ENCODE data around the gene SRRM2.

Gene SRRM2

DNA sequence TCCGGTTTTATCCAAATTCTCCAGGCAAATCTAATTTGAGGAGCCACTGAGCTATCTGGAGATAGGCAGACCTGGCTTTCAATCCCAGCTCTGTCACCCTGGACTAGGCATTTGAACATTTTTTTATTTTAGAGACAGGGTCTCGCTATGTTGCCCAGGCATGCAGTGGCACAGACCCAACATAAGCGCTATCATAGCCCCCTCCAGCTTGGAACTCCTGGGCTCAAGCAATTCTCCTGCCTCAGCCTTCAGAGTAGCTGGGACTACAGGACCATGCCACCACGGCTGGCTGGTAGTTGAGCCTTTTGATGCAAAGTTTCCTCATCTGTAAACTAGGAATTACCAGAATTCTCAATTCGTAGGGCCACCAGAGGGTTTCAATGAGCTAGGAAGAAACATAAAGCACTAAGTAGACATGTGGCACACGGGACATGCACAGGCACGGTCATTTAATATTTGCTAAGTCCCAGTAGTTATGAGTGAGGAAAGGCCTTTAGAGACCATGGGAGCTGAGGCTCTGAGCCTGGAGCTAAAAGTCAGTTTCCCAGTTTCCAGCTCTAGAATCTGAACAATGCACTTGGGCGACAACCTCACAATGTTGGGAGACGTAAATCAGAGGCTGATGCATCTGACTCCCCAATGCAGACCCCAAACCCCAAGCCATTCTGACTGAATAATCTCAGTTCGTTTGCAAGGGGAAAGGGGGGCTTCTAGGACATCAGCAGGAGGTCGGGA is 23.5 kb downstream of the SRRM2 start:
- DNase-seq, result no peak

DNA sequence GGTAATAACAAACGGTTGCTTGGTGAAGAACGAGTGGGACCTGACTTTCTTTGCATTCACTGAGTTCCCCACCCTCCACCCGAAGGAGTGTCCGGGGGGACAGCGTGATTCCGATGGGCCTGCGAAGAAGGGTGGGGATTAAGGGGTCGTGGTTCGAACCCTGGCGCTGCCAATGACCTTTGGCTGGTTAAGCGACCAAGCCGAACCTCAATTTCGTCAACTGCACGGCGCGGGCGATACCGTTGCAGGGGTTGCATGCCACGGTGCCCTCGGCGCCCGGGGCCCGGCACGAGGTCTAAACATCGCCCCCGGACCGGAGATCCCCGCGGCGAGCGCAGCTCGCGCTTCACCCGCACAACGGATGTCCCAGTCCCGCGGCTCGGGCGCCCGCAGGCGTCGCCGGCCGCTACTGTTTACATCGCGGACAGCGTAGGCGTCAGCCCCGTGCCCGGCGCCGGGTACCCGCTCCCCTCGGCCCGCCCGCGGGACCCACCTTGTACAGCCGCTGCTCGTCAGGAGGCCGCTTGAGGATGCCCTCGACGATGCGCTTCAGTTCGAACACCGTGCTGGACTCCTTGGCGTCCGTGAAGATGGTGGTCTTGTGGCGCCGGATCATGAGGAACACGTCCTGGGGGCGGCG is 24.2 kb downstream of the SRRM2 start:
- DNase-seq, result peak in 7 of 56 donors; percentile 42 to 73 (median 57)

DNA sequence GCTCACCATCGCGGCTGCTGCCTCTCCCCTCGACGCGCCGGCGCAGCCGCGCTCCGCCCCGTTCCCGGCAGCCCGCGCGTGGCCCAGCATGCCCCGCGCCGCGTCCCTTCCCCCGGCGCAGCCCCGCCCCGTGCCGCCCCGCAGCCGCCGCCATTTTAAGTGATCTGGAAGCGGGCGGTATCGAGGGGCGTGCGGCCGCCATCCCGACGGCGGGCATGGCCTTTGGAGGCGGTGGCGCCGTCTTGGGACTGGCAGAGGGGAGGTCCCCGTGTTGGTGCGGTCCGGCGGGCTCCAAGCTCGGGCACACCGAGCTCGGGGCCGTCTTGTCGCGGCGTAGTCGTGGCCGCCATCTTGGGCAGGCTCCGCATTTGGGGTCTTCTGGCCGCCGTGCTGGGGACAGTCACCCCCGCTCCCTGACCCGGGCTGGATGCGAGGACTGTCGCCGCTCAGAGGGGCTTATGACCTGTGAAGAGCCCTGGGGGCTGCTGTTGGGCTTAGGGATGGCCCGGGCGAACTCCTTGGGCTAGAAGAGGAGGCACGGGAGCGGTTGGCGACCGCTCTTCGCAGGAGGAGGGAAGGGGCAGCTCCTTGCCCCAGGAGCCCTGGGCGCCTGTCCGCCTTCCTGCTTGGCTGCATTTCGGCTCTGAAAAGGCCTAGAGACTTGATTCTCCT is 24.9 kb downstream of the SRRM2 start, which contains the start of gene ELOB:
Gene ELOB (minus strand): TSS at position 50 of the 672 bp plus-strand sequence. CDS start 41 bp downstream, at position 9.
- DNase-seq, result peak in 53 of 56 donors; percentile 32 to 91 (median 79)

DNA sequence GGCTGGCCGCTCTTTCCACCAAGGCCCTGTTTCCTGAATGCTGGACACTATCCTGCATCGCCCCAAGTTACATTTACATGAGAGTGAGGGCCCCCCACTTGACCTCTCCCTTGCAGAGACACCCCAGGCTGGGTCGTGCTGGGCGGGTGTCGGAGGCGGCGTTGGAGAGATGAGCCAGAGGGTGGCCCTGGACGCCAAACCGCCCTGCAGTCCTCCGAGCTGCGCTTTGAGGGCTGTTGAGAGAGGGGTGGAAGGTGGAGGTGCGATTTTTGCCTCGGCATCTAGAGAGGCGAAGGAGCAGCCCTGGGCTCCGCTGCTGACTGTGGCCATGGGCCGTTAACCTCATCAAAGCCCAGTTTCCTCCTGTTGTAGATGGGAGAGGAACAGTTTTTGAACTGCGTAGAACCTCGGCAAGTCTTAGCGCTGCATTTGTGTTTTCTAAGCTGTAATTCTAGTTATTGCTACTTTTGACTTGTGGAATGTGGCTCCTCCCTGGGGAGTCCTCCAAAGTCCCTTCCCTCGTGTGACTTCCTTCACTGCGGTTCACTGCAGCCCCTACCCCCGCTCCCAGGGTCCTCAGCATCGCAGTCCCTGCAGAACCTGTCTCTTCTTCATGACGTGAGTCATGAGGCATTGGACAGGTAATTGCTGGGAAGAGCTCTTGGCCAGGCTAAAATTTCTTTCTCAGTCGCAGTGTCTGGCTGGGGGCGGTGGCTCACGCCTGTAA is 25.6 kb downstream of the SRRM2 start:
- DNase-seq, result peak in 26 of 56 donors; percentile 18 to 70 (median 52)

DNA sequence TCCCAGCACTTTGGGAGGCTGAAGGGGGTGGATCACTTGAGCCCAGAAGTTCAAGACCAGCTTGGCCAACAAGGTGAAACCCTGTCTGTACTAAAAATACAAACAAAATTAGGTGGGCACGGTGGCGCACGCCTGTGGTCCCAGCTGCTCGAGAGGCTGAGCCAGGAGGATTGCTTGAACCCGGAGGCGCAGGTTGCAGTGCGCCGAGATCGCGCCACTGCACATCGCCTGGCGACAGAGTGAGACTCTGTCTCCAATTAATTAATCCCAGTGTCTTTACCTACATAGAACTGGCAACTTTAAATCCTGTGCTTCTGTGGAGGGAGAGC is 26.2 kb downstream of the SRRM2 start:
- DNase-seq, result no peak

DNA sequence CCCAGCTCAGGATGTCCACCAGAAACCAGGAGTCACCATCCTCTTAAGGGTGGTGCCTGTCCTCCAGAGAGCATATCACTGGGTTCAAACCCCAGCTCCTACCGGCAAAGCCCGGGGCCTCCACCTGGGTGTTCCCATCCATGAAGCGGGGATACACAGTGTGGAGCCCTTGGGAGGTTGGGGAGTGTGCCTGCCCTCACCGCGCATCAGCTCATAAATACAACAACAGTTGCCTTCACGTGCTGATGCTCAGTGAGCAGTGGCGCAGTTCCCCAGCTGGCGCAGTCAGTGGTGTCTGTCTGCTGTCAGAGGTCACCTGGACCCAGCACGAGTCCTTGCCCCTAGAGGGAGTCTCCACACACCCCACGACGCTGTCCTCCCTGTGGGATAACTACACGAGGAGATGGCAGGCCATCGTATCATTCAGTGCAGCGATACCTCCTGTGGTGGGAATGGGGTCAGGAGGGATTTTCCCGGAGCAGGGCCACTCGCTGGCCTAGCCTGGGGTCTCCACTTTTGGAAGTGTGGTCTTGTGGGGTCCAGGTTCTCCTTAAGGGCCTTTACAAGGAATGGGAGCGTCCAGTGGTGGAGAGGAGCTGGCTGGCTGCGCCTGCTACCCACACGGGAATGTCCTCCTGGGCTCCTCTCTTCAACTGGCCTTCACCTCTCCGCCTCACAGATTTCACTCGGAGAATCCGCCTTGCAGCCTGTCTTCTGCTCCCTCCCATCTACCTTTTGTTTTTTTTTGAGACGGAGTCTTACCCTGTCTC is 26.9 kb downstream of the SRRM2 start:
- DNase-seq, result no peak

DNA sequence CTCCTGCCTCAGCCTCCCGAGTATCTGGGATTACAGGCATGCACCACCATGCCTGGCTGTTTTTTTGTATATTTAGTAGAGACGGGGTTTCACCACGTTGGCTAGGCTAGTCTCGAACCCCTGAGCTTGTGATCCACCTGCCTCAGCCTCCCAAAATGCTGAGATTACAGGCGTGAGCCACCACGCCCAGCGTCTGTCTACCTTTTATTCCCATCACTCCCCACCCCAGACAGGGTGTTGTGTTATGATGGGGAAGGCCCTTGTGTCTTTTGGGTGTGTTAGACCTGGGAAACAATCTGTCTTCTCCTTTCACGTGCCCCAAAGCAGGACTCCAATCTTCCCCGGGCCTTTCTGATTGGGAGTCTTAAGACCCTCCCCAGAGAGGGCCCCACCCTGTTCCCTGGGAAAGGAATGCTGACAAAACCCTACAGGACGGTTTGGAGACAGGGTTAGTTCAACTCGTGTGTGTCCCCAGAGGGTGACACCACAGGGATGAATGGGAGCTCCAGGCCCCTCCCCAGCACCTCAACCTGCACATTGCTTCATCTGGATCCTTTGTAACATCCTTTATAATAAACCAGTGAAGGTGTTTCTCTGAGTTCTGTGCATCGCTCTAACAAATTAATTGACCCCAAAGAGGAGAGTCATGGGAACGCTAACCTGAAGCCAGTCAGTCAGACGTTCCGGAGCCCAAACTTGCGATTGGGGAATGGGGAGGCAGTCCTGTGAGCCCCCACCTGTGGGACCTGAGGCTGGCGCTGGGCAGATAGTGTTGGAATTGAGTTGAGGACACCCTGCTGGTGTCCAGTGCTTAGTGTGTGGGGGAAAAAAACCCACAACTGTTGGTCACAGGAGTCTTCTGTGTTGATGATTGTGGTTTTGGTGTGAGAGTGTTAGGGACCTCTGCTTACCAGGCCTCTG is 27.8 kb downstream of the SRRM2 start:
- no peak for DNase-seq

DNA sequence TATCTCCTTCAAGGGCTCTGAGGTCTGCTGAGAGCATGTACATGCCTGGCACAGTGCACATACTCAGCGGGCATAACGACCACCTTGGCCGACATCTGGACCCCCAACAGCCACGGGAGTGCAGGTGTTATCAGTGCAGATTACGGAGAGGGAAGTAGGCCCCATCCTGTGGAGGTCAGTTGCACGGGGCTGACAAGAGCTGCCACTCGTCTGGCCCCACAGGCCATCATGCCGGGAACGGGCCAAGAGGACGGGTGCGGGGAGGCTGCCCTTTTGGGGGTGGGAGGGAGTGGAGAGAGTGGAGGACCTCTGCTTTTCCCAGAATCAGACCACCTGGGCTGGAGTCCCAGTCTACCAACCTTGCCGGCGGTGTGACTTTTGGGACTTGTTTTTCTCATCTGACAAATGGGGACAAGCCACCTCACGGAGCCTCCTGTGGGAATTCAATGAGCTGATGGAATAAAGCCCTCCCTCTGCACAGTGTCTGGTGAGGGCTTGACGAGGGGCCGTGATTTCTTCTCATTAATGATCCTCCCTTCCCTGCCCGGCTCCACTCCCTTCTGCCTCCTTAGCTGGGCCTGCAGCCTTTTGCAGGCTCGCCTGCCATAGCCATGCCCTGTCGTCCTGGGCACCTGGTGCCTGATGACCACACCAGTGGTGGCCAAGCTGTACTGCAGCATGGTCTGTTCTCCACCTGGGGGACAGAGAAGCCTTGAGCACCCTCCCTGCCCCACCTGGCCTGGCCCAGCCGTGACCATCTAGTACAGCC is 30.3 kb downstream of the SRRM2 start:
- DNase-seq, result no peak

DNA sequence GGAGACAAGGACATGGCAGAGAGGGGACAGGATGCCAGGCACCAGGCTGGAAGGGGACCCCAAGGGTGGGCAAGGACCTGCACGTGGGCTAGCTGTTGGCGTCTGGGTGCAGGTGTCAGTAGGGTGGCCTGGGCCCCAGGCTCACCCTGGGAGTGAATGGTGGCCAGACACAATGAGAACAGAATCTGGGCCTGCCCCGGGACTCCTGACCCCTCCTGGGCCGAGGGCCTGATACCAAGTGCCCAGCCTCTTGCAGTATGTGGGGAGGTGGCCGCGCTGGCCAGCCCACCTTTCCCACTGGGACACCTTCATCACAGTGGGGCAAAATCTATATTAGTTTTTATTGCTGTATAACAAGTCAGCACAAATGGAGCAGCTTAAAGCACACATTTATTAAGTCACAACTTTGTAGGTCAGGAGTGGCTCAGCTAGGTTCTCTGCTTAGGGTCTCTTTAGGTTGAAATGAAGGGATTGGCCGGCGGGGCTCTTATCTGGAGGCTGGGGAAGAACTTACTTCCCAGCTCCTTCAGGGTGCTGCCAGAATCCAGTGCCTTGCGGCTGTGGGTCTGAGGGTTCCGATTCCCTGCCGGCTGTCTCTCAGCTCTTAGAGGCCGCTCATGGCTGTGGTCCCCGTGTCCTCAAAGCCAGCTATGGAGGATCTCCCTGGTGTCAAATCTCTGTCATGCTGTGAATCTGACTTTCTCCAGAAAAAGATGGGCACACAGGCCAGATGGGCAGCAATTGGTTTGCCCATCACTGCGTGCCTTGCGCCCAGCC is 31.3 kb downstream of the SRRM2 start:
- no peak for DNase-seq

DNA sequence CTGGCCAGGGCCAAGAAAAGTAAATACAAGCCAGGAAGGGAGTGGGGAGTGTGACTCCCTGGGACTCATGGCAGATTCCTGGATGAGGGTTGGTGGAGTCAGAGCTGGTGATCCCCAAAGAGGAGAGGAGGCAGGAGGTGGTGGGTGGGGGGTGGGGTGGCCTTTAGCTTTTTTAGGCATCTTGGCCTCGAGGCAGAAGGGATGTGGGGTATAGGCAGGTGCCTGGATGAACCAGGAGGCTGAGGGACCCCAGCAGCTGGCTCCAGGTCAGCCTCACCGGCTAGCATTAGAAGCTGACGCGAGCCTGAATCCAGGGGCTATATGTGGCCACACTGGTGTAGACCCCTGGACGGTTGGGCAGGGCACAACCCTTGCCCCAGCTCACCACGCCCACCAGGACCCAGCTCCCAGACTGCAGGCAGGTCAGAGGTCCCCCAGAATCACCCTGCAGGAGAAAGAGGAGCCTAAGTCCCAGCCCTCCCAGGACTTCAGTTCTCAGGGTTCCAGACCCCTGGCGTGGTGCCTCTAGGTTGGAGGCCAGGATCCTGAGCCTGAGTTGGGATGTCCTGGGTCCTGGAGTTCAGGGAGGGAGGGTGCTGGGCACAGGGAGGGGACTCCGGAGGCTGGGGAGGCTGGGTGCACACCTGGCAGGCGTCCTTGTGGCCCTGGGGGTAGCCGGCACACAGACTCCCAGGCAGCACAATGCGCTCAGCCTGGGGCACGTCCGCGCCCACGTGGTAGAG is 32.1 kb downstream of the SRRM2 start:
- no peak for DNase-seq

DNA sequence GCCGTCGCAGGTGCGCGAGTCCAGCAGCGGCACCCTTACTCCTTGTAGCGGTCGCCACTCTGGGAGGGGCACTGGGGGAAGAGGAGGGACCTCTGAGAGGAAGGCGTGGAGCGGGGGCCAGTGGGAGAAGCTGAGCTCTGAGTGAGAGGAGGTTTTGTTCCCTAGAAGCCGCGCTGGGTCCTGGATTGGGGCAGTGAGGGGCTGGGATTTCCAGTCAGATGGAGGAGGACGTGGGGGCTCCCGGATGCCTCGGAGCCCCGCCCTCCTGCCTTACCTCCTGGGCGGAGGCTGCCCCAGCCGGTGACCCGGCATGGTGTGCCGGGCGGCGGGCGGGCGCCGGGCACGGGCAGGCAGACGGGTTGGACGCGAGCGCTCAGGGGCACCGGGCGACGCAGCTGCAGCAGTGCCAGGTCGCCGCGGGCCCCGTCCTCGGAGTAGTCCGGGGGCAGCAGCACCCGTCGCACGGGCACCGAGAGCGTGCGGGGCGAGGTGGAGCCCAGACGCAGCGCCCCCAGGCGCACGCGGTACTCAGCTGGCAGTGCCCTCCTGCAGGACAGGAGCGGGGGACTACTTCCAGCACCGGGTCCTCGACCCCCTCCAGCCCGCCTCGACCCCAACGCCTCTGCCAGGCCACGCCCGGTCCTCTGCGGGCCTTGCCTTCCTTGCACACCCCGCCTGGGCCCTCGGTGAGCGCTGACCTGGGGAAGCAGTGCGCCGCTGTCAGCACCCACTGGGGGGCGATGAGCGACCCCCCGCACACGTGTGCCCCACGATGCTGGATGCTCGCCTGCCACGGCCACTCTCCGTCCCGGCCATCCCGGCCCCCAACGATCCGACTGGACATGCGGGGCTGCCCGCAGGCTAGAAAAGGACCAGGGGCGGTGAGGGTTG is 32.9 kb downstream of the SRRM2 start:
- DNase-seq, result no peak

DNA sequence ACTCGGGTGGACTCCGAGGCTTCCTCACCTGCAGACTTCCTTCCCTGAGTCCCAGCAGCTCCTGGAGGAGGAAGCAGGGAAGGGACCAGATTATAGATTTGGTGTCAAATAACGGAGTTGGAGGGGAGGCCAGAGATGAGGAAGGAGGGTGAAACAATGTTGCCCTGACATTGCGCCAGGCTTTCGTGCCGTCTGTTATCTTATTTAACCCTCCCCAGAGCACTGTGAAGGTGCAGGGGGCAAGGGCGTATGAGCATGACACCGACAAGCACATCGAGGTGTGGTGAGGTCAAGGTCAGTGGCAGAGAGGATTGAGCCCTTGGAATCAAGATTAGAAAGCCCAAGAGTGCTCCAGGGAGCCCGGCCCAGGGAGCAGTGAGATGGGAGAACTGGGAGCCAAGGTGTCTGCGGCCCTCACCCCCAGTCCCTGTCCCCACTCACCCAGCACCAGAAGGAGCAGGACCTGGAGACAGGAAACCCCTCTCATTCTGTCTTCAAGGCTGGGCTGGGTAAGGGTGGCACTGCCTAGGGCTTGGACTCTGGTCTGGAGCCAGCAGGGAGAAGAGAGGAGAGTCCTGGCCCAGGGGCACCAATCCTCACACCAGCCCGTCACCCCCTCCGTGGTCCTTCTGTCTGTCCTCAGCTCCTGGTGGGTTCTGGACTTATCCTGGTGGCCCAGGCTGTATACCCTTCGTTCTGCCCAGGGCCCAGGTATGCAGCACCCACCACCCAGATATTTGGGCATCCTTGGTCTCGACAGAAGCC is 33.8 kb downstream of the SRRM2 start:
- DNase-seq, result no peak

DNA sequence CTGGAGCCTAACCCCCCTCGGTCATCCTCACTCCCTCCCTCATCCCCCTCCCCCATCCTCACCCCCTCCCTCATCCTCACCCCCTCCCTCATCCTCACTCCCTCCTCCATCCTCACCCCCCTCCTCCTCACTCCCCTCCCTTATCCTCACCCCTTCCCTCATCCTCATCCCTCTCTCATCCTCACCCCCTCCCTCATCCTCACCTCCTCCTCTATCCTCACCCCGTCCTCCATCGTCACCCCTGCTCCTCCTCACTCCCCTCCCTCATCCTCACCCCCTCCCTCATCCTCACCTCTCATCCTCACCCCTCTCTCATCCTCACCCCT is 34.4 kb downstream of the SRRM2 start:
- no peak for DNase-seq

DNA sequence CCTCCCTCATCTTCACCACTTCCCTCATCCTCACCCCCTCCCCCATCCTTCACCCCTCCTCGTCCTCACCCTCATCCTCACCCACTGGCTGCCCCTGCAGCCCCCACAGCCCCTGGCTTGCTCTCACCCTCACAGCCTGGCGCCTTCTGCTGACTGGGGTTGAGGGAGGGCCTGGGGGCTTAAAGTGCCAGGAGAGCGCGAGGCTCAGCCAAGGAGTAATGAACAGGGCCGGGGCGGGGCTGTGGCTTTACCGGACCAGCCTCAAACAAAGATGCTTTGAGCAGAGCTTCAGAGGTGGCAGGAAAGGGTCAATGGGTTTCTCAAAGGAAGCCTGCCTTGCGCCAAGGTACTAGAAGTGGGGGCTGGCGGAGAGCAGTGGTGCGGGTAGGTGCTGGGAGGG is 35.0 kb downstream of the SRRM2 start, which contains the start of gene PRSS33:
Gene PRSS33 (minus strand): TSS at position 155 of the 400 bp plus-strand sequence. CDS start 1,013 bp downstream, outside the sequence.
- DNase-seq, result no peak

DNA sequence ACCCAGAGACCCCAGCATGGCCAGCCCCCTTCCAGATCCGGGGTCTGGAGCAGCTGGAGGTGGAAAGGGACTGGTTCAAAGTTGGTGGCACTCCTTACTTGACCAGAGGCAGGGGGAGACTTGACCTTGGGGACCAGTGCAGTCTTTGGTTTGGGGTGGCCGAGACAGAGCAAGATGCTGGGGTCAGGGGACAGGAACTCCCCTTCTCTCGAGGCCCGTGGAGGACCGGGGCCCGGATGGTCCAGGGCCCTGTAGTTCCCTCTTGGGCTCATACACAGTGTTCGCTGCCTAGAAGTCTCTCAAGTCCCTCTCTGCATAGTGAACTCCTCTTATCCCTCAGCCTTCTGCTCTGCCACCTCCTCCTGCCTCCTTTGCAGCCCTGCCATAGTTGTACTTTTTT is 35.5 kb downstream of the SRRM2 start:
- DNase-seq, result no peak

DNA sequence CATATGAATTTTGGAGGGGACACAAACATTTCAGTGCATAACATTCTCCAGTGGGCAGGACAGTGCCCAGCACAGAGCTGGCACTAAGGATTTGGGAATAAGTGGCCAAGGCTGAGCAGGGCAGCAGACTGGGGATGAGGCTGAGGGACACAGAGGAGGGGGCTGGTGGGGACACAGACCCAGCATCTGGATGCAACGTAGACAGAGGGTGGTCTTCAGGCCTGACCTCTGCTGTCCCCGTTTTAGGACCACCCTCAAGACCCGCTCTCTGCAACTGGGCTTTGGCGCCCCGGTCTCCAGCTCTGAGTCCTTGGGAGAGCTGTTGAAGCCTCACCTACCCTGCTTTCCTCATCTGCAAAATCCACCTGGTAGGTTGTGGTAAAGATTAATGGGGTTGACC is 38.2 kb downstream of the SRRM2 start:
- DNase-seq, result no peak

All from nucleus accumbens (tissue), 56 donors.